Neural cell (in vitro differentiated cells): Measurements from ENCODE around the gene NFATC3. TPM values are rescaled to one million over a fixed set of nuclear protein-coding genes. Genes with fewer than 3 reads are reported as not detected.

ENCODE experiments used
- H2AFZ ChIP-seq: fragments of 200-600, 300-800 bp; sonication (generic), shearing (Covaris generic); 2 replicates; pipeline ENCODE4 v1.6.0; 2014; ENCODE audit warnings: low read depth, mild to moderate bottlenecking, antibody characterized with exemption, low read length, moderate library complexity
- H3F3A ChIP-seq: fragments of 200-600 bp; shearing (Covaris generic); 2 replicates; pipeline ENCODE4 v1.6.1; 2016; ENCODE audit warnings: mild to moderate bottlenecking, moderate library complexity, mixed read lengths, antibody characterized with exemption, low read length; ENCODE audit not compliant: insufficient read depth, poor library complexity, severe bottlenecking
- H3K27ac ChIP-seq: fragments of 200-600, 300-800 bp; sonication (generic), shearing (Covaris generic); 2 replicates; pipeline ENCODE4 v1.5.1; 2014; ENCODE audit warnings: mild to moderate bottlenecking, low read length, moderate library complexity
- H3K27me3 ChIP-seq: fragments of 300-800, 200-600 bp; sonication (generic), shearing (Covaris generic); 2 replicates; pipeline ENCODE4 v1.6.0; 2014; ENCODE audit warnings: mild to moderate bottlenecking, low read depth, low read length, moderate library complexity; ENCODE audit not compliant: insufficient read depth
- H3K36me3 ChIP-seq: fragments of 300-800, 200-600 bp; sonication (generic), shearing (Covaris generic); 2 replicates; pipeline ENCODE4 v1.5.1; 2014; ENCODE audit warnings: mild to moderate bottlenecking, antibody characterized with exemption, low read length, moderate library complexity; ENCODE audit not compliant: insufficient read depth
- H3K4me2 ChIP-seq: fragments of 300-800, 200-600 bp; sonication (generic), shearing (Covaris generic); 2 replicates; pipeline ENCODE4 v1.6.0; 2014; ENCODE audit warnings: mild to moderate bottlenecking, low read length
- H3K4me3 ChIP-seq: fragments of 300-800, 200-600 bp; sonication (generic), shearing (Covaris generic); 2 replicates; pipeline ENCODE4 v1.5.1; 2014; ENCODE audit warnings: mild to moderate bottlenecking, low read length, moderate library complexity
- H3K79me2 ChIP-seq: fragments of 200-600 bp; shearing (Covaris generic); replicated peaks from 2 replicates; pipeline ENCODE4 v1.6.0; 2014; ENCODE audit warnings: mild to moderate bottlenecking, low read length, moderate library complexity; ENCODE audit not compliant: insufficient read depth
- H3K9ac ChIP-seq: fragments of 300-800, 200-600 bp; sonication (generic), shearing (Covaris generic); 2 replicates; pipeline ENCODE4 v1.6.1; 2016; ENCODE audit warnings: mild to moderate bottlenecking, low read length, mixed read lengths
- H3K9me2 ChIP-seq: fragments of 200-600 bp; shearing (Covaris generic); 2 replicates; pipeline ENCODE4 v1.6.1; 2016; ENCODE audit warnings: mild to moderate bottlenecking, low read length, mixed read lengths; ENCODE audit not compliant: insufficient read depth
- H3K9me3 ChIP-seq: fragments of 200-600, 300-800 bp; sonication (generic), shearing (Covaris generic); 2 replicates; pipeline ENCODE4 v1.6.1; 2016; ENCODE audit warnings: mild to moderate bottlenecking, mixed run types, low read length, moderate library complexity, mixed read lengths
- H4K20me1 ChIP-seq: fragments of 200-600 bp; shearing (Covaris generic); 2 replicates; pipeline ENCODE4 v1.6.1; 2016; ENCODE audit warnings: mild to moderate bottlenecking, mixed run types; ENCODE audit not compliant: insufficient read depth
- CTCF ChIP-seq: fragments of 450-650 bp; IDR thresholded peaks from 2 replicates; pipeline ENCODE4 v1.5.1; 2014; ENCODE audit warnings: antibody characterized with exemption, mild to moderate bottlenecking, moderate library complexity; ENCODE audit not compliant: poor library complexity, severe bottlenecking
- EP300 ChIP-seq: fragments of 450-650 bp; conservative IDR thresholded peaks from 2 replicates; pipeline ENCODE4 v1.6.1; 2014; ENCODE audit warnings: antibody characterized with exemption, mild to moderate bottlenecking, moderate library complexity; ENCODE audit not compliant: poor library complexity, severe bottlenecking
- EZH2 ChIP-seq: fragments of 200-600, 300-800 bp; shearing (Covaris generic), sonication (generic); IDR thresholded peaks from 2 replicates; pipeline ENCODE4 v1.6.1; 2014; ENCODE audit warnings: antibody characterized with exemption, low read length, borderline replicate concordance, mild to moderate bottlenecking; ENCODE audit not compliant: insufficient read depth, poor library complexity, severe bottlenecking
- MXI1 ChIP-seq: fragments of 450-650 bp; conservative IDR thresholded peaks from 2 replicates; pipeline ENCODE4 v1.6.1; 2014; ENCODE audit warnings: antibody characterized with exemption, mild to moderate bottlenecking; ENCODE audit not compliant: poor library complexity, severe bottlenecking
- POLR2AphosphoS5 ChIP-seq: IDR thresholded peaks from 2 replicates; pipeline ENCODE4 v1.6.1; 2012
- RAD21 ChIP-seq: fragments of 450-650 bp; conservative IDR thresholded peaks from 2 replicates; pipeline ENCODE4 v1.6.1; 2014; ENCODE audit warnings: antibody characterized with exemption, mild to moderate bottlenecking, moderate library complexity
- REST ChIP-seq: IDR thresholded peaks from 2 replicates; pipeline ENCODE4 v1.6.1; 2012; ENCODE audit warnings: borderline replicate concordance
- SMC3 ChIP-seq: fragments of 450-650 bp; conservative IDR thresholded peaks from 2 replicates; pipeline ENCODE4 v1.6.1; 2014; ENCODE audit warnings: antibody characterized with exemption, mild to moderate bottlenecking, moderate library complexity; ENCODE audit not compliant: poor library complexity
- TAF1 ChIP-seq: IDR thresholded peaks from 2 replicates; pipeline ENCODE4 v1.6.1; 2012; ENCODE audit warnings: low read depth
- polyA plus RNA-seq: library from polyadenylated mRNA; depleted of rRNA; stranded (reverse); fragments of >200 nt; gene quantifications from 2 replicates; pipeline ENCODE4 v1.2.3, GENCODE V29; 2014

Gene NFATC3
- polyA plus RNA-seq, 1 donor from 2014 or later: 6.2 TPM

GRCh38 chr16:68251832-68252231, 166.7 kb downstream of the NFATC3 start:
- H3K9ac ChIP-seq: no peak overlapping the region
- H3K9me2 ChIP-seq: no peaks in the 10 kb centered on the region
- H3K4me3 ChIP-seq: no peak overlapping the region
- H2AFZ ChIP-seq: no peak overlapping the region
- no peak overlapping the region for H3K4me2 ChIP-seq
- H3K36me3 ChIP-seq: no peaks in the 10 kb centered on the region
- H4K20me1 ChIP-seq: no peaks in the 10 kb centered on the region
- H3K79me2 ChIP-seq: no peaks in the 10 kb centered on the region
- H3K27ac ChIP-seq: no peak overlapping the region
- TF ChIP-seq EP300 (no peak), SMC3 (no peak), MXI1 (no peak), EZH2 (no peak), REST (no peak), RAD21 (no peak), POLR2AphosphoS5 (no peak), CTCF (no peak), TAF1 (no peak)
- H3F3A ChIP-seq: no peaks in the 10 kb centered on the region
- no peaks in the 10 kb centered on the region for H3K9me3 ChIP-seq
- no peaks in the 10 kb centered on the region for H3K27me3 ChIP-seq

GRCh38 chr16:68252383-68252782, 167.2 kb downstream of the NFATC3 start:
- Histone ChIP-seq H3K79me2 (no peaks in the 10 kb centered on the region), H4K20me1 (no peaks in the 10 kb centered on the region), H3F3A (no peaks in the 10 kb centered on the region), H3K9ac (no peak overlapping the region), H3K9me3 (no peaks in the 10 kb centered on the region), H3K27ac (no peak overlapping the region), H3K27me3 (no peaks in the 10 kb centered on the region), H3K4me3 (no peak overlapping the region), H2AFZ (no peak overlapping the region), H3K9me2 (no peaks in the 10 kb centered on the region), H3K36me3 (no peaks in the 10 kb centered on the region), H3K4me2 (no peak overlapping the region)
- TF ChIP-seq EZH2: no peak

- Histone ChIP-seq H4K20me1 (no peaks in the 10 kb centered on the region), H3K27ac (no peak overlapping the region), H3K4me3 (no peak overlapping the region), H3K27me3 (no peaks in the 10 kb centered on the region), H3K9ac (no peak overlapping the region), H3K79me2 (no peaks in the 10 kb centered on the region), H2AFZ (no peak overlapping the region), H3F3A (no peaks in the 10 kb centered on the region), H3K4me2 (no peak overlapping the region), H3K36me3 (no peaks in the 10 kb centered on the region), H3K9me3 (no peaks in the 10 kb centered on the region), H3K9me2 (no peaks in the 10 kb centered on the region)
- TF ChIP-seq REST (no peak), SMC3 (no peak), EP300 (no peak)
These were observed 168.6 kb downstream of the NFATC3 start for GRCh38 chr16:68253721-68254120.
